Measurements from ENCODE around the gene RAB3A.
A peak's percentile ranks its signal among the peaks of the same experiment; 100 is the strongest.
"Not testable (repeated sequence)": the region's sequence is repeated elsewhere in the genome, so short reads cannot be mapped to it uniquely, and the experiment has no call there.

The RAB3A gene

DNA sequence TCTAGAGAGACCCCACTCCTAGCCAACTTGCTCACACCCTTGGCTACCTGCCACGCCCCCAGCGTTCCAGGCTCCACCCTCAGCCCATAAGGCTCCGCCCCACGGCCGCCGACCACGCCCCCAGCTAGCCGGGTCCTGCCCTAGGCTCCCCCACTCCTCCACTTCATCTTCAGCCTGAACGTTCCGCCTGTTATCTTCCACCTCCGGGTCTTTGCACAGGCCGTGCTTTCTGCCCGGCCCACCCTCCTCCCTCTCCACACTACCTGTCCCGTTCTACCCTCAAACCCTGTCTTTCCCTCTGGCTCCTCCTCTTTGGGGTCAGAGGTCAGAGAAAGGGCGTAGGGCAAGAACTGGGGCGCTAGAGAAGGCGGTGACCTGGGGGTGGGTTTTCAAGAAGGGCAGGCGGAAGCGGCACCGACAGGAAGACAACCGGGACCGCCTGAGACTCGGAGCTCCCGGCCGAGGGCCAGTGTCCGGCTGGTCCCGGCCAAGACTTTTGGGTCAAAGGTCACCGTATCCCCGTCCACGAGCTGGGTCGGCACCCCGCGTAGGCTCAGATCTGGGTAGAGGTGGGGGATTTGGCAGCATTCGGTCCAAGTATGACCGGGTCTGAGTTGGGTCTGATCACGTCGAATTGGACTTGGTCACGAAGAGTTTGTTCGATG lies 20.1 kb upstream of the RAB3A start:
- peak in 1 of 3 experiments; percentile 42 for DNase-seq (ENCODE audit: low read depth in 3 of 3)

DNA sequence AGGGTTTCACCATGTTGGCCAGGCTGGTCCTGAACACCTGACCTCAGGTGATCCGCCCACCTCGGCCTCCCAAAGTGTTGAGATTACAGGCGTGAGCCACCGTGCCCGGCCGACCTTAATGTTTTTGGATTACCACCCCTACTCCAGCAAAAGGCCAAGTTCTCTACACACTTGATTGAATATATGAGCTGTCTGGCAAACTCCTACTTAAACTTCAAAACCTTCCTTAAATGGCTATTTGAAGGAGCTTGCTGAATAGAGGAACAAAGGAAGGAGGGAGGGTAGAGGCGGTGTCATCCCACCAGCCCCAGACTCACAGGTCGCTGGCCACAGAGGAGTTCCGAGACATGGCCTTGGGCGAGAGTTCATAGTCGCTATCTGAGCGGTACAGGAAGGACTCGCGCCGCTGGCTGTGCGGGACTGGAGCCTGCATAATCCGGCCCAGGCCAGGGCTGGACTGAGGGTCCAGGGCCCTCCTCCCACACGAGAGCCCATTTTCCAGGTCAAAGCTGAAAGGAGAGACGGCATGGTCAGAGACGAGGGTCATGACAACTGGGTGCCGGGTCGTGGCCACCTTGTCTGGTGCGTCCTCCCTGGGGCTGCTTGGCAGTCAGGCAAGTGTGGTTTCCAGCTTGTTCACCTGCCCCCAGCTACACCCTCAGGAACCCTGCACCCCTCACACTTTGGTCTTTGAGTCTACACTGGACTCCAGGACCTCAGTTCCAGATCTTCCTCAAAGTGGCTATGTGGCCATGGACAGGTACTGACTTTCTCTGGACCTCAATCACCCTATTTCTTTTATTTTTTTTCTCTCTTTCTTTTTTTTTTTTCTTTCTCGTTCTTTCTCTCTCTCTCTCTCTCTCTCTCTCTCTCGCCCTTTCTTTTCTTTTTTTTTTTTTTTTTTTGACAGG lies 18.2 kb upstream of the RAB3A start:
- no peak for DNase-seq (ENCODE audit: low read depth in 3 of 3)

DNA sequence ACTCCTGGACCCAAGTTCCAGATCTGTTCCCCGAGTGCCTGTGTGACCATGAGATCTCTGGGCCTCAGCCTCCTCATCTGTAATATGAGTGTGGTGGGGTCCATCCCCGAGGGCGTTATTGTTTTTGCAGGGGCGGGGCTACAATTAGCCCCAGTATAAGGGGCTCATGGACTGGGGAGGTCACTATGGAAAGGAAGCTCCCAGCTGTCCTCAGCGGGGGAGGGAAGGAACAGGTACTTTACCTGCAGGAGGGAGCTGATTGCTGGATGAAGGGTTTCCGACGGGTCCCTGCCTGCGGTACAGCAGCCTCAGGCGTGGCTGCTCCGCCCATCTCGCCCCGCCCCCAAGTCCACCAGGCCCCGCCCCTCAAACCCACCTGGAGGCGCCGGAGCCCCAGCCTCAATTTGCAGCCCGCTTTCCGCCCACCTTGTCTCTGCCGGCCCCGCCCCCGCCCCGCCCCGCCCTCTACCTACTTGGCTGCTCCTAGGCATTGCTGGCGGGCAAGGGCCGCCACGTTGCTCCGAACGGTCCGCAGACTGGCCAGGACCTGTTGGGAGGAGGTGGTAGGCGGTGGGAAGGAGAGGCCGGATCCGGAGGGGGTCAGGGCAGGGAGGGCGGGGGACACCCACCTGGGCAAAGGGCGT lies 16.9 kb upstream of the RAB3A start:
- no peak for DNase-seq (ENCODE audit: low read depth in 3 of 3)

DNA sequence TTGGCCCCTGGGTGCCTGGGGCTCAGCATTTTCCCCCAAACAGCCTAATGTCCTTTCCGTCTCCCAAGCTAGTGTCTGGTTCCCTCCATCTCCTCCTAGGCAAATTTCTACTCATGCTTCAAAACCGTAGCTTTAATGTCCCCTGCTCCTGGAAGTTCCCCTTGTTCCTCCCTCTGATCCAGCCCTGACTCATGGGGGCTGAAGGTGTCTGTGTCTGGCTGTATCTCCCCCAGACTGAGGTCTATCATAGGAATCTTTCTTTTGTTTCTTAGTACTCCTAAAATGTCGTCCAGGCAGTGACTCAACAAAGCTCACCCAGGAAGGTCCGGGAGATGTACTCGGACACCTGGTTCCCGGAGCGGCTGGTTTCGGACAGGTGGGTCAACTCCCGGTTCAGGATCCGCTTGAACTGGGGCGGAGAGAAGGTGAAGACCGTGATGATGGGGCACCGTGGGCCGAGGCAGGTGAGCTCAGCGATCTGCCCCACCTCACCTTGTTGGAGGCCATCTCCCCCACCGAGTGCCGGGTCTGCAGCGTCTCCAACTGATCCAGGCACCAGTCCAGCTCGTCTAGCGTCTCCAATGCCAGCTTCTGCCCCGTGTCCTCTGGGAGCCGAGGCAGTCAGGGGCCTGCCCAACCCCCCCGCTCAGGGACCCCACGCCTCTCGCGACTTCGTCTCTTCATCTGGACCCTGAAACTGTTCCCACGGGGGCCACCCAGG lies 16.2 kb upstream of the RAB3A start:
- DNase-seq (ENCODE audit: low read depth in 3 of 3), result no peak

DNA sequence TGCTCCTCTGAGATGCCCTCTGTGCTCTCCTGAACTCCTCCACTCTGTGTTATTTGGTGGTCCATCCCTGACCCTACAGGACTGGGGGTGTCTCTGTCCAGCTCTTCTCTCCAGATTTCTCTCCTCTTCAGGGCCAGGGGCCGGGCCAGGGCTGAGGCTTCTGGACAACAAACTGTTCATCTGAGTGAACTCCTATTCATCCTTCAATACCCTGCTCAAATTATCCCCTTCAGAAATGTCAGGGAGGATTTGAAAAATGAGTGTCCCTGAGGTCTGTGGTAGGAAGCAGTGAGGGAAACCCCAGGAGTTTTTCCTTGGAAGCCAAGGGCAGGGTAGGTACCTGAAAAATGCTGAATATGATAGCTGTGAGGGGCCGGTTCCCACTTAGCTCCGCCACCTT lies 14.8 kb upstream of the RAB3A start:
- no peak for DNase-seq (ENCODE audit: low read depth in 3 of 3)

DNA sequence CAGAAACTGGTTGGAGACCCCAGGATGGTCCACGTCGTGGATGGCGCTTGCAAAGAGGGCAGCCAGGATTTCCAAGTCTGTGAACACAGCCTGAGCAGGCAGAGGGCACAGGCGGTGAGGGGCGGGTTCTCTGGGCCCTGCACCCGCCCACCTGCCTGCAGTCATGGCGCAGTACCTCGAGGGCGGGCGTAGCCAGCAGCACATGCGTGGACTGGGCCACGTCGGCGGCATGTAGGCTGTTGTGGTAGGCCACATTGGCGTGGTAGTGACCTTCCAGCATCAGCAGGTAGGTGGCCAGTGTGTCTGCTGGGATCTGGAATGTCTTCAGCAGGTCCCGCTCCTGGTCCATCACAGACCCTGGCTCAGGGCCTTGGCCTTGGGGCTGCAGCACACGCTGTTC lies 14.3 kb upstream of the RAB3A start:
- DNase-seq (ENCODE audit: low read depth in 3 of 3), result no peak

DNA sequence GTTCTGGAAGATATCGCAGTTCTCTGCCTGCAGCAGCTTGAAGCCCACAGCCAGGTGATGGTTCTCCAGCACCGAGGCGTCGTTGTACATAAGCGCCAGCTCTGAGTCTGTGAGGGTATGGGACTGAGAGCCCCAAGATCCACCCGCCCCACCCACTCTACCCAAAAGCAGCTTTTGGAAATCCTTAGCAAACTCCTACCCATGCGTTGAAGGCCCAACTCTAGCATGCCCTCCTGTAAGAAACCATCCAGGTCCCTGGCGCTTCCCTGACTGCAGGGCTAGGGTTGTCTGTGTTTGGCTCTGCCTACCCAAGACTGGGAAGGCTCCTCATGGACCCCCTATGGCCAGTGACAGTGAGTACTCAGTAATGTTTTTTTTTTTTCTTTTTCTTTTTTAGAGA lies 12.9 kb upstream of the RAB3A start:
- DNase-seq (ENCODE audit: low read depth in 3 of 3), result no peak

DNA sequence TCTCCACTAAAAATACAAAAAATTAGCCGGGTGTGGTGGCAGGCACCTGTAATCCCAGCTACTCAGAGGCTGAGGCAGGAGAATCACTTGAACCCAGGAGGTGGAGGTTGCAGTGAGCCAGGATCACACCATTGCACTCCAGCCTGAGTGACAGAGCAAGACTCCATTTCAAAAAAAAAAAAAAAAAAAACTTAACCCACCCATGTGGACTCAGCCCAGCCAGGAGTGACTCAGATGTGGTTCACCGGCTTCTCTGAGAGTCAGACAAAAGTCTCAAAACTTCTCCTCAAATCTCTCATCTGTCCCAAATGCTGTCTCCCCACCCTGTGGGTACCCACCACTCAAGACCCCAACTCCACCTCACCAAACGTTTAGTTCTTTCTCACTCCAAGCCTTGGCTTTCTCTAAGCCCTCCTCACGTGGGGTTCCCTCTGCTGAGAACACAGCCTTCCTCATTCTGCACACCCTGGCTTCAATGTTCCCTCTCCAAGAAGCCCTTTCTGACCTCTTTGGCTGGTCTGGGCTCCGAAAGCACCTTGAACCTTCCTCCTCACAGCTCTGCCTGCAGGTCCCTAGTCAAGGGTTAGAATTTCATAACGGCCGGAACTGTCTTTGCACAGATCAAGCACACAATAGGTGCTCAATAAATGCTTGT lies 11.1 kb upstream of the RAB3A start:
- no peak for DNase-seq (ENCODE audit: low read depth in 3 of 3)

DNA sequence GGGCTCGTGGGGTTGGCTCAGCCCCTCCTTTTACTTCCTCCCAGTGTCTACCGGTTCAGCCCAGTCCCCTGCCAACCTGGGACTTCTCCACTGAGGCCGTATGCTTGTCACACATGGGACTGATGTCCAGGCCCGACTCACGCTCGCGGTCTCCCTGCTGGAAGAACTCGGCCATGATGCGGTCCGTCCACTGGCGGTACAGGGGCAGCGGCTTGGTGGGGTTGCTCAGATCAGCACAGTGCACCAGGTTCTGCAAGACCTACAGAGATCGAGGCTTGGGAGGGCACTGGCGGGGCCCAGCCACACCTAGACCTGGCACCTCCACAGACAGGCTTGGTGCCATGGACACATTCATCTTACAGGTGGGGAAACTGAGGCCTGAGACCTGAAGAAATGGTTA lies 7.8 kb upstream of the RAB3A start:
- DNase-seq (ENCODE audit: low read depth in 3 of 3), result no peak

DNA sequence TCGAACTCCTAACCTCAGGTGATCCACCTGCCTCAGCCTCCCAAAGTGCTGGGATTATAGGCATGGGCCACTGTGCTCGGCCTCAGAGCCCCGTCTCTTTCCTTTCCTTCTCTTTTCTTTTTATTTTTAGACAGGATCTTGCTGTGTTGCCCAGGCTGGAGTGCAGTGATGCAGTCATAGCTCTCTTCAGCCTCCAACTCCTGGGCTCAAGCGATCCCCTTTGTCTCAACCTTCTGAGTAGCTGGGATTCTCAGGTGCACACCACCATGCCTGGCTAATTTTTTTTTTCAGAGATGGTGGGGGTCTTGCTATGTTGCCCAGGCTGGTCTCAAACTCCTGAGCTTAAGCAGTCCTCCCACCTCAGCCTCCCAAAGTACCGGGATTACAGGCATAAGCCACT lies 6.1 kb upstream of the RAB3A start:
- DNase-seq (ENCODE audit: low read depth in 3 of 3), result not testable (repeated sequence)

DNA sequence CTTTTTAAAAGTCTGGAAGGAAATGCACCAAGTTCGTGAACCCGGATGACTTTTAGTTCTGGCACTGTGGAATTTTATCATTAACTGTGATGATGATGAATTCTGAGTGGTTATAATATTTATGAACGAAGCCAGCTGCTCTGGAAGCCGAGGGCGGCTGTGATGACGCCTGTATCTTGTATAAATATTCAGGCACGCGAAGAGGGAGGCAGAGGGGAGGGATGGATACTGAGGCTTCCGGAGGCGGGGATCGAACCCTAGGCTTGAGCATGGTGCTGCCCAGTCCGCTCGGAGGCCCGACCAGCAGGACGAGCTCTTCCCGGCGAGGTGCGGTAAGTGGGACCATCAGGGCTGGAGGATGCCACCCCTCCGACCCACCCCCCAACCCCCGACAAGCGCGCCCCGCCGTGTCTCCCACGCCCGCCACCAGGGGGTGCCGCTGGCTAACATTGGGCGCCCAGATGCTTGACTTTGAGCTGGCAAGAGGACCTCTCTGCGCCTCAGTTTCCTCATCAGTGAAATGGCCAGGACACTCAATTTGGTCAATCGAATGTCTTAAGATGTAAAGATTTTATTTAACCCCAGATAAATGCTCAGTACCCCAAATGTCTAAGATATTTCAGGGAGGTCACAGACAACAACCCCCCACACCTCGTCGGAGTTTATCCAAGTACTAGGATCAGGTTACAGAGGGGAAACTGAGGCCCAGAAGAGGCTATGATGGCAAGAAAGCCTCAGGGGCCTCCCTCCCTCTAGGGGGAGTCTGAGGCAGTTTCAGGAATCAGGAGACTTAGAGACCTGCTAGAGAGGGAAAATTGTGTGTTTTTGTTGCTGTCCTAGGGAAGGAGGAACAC lies 4.5 kb upstream of the RAB3A start:
- DNase-seq (ENCODE audit: low read depth in 3 of 3), result peak in 1 of 3 experiments; percentile 55

DNA sequence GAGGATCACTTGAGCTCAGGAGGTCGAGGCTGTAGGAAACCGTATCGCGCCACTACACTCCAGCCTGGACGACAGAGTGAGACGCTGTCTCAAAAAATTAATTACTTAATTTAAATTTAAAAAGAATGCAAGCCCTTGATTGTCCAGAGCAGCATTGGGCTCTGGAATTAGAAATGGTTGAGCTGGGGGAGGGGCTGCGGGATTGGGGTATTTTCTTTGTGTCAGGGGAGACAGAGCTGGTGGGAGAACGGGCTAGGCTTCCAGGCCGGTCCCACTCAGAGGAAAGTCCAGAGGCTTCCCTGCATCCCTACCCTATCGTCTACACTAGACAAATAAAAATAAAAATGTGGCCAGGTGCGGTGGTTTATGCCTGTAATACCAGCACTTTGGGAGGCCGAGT lies 2.2 kb upstream of the RAB3A start:
- DNase-seq (ENCODE audit: low read depth in 3 of 3), result no peak

DNA sequence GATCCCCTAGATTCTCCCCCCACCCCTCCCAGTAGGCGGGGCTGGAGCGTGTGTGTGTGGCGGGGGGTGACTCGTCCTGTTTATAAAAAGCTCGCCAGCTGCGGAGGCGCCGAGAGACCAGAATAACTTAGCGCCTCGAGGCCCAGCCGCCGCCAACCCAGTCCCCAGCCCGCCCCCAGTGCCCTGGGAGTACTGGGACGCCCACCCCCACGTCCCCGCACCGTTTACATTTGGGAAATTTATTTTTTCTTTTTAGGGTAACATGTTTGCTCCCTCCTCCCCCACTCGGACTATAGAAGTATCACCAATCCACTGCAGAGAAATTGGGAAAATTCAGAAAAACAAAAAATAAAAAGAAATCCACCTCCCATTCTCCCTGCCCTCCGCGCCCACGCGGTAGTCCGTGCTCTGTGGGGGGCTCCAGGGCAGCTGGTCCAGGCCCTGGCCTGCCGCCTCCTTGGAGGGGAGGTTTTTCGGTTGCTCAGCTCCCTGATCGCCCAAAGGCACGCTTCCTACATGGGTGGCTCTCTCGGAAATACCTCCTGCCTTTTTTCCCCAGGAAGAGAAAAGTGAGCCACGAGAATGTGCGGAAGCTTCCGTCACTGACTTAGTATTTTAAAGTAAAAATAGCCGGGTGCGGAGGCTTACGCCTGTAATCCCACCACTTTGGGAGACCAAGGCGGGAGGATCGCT lies 1.5 kb upstream of the RAB3A start:
- DNase-seq (ENCODE audit: low read depth in 3 of 3), result peak in 1 of 3 experiments; percentile 55

DNA sequence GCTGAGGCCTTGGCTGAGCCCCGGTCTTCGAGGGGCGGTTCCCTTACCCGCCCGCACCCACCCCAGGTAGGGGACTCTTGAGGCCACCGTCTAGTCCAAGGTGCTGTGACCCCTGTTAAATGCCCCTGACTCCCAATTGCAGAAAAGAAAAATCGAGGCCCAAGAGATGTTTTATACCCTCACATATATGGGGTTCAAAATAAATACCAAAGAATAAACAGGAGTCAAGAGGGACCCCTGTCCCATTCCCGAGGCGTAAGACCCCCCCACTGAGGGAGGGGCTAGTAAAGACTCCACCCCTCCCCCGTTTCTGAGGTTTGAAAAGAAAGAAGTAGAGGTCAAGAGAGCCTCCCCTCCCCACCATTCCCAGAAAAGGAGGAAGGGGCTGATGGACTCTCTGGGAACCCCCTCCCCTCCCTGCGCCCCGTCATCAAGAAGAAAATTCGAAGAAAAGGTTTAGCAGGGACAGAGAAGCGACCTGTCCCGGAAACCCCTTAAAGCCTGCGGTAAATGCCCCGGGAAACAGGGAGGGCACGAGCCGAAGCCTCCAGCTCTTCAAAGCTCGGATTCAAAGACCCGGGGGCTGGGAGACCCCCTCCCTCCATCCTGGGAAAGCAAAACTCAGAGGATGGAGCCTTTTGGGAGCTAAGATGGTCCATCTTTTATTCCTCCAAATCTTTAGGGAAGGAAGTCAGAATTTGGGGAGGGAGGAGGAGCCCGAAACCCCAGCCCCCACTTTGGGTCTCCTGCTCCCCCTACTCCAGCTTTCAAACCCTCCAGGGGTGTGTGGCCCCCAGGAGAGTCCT lies 755 bp upstream of the RAB3A start:
- DNase-seq (ENCODE audit: low read depth in 3 of 3), result no peak

DNA sequence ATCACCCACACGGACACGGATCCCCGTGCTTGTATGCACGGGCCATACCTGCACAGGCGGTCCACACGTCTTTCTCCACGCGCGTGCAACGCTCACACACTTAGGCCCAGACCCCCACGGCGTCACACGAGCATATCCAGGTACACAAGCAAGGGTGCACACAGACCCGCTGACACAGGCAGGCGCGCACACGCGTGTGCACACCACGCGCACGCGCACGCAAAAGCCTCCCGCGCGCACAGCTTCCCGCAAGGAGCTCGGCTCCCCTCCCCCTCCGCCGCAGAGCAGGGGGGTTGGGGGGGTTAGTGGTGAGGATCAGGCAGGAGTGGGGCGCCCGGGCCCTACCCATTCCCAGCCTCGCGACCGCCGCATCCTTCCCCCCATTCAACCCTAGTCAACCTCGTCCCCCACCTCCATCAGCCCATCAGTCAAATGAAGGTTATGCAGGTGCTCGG lies 407 bp downstream of the RAB3A start:
- peak in 1 of 3 experiments; percentile 43 for DNase-seq (ENCODE audit: low read depth in 3 of 3)

DNA sequence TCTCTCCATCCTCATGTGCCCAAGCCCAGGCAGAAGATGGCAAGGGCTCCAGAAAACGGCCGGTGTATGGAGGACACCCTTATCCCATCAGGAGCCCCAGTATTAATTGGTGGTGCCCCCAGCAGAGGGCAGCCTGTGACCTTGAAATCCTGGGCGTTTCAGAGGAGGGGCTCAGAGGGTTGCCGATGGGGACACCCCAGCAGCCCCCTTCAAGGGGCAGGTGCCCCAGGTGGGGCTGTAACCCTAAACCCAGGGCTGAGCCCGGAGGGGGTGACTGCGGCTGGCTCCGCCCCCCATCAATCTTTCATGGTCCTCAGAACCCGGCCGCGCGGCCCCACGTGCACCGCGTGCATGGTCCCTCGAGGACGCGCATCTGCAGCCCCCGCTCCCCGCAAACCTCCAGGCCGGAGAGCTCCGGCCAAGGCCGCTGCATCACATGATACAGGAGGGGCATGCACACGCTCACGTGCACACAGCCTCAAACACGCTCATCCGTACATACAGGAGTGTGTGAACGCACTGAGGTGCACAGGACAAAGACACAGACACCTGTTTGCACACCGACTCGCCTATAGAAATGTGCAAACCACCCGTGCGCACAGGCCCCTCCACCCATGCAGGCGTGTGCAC lies 949 bp downstream of the RAB3A start:
- DNase-seq (ENCODE audit: low read depth in 3 of 3), result no peak

DNA sequence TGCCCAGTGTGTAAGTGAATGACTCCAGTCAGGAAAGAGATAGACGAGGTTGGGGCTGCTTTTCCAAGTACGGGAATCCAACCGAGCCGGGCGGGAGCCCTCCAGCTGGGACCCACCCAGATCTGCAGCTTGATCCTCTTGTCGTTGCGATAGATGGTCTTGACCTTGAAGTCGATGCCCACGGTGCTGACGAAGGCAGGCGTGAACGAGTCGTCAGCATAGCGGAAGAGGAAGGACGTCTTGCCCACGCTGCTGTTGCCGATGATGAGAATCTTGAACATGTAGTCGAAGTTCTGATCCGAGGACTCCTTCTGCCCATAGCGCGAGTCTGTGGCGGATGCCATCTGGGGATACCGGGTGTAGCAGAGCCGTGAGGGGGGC lies 1.5 kb downstream of the RAB3A start:
- no peak for DNase-seq (ENCODE audit: low read depth in 3 of 3)

DNA sequence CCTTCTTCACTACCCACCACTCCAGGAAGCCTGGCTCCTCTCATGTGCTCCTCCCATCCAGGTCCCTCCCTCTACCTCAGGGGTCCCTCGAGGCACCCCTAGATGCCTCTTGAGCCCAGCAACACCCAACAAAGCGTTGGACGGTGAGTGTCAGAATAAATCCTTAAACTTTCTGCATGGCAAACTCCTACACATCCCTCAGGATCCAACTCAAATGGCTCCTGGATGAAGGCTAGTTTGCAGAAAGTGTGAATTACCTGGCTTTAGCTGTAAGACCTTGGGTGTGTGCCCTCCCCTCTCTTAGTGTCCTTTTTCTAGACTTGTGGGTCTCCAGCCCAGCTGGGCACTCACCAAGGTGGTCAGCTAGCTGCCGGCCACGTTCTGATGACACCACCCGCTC lies 5.5 kb downstream of the RAB3A start:
- no peak for DNase-seq (ENCODE audit: low read depth in 3 of 3)

DNA sequence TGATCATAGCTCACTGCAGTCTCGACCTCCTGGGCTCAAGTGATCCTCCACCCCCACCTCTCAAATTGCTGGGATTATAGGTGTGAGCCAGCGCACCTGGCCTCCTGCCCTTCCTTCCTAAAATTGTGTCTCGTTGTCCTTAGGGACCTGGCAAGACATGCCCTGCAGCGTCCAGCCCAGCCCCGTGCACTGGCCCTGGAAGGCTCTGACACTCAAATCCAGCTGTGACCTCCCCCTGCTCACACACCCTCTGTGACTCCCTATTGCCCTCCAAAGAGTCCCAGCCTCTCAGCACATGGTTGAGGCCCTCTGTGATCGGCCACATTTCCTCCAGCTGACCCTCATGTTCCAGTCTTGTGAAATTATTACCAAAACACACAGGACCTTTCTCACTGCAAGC lies 5.9 kb downstream of the RAB3A start:
- no peak for DNase-seq (ENCODE audit: low read depth in 3 of 3)
